Globus pallidus (tissue), 1 donor: ENCODE results near the gene POU6F2.
"Not testable (repeated sequence)": the region's sequence is repeated elsewhere in the genome, so short reads cannot be mapped to it uniquely, and the experiment has no call there.

Experiments
- DNase-seq: peaks from one replicate; pipeline ENCODE4 v3.0.0-alpha.2; 2015; ENCODE audit warnings: low spot score

POU6F2 gene

GRCh38 chr7:38992203-38992602 is 14.5 kb downstream of the POU6F2 start:
- no peak for DNase-seq

- DNase-seq: no peak
These were observed 23.9 kb downstream of the POU6F2 start for GRCh38 chr7:39001595-39001994.

GRCh38 chr7:39002755-39003154 is 25.0 kb downstream of the POU6F2 start:
- no peak for DNase-seq

- no peak for DNase-seq
These were observed 27.3 kb downstream of the POU6F2 start for GRCh38 chr7:39005036-39005435.

GRCh38 chr7:39005461-39005860 is 27.8 kb downstream of the POU6F2 start:
- DNase-seq: no peak

- not testable (repeated sequence) for DNase-seq
These were observed 35.6 kb downstream of the POU6F2 start for GRCh38 chr7:39013049-39013939.

- no peak for DNase-seq
These were observed 38.9 kb downstream of the POU6F2 start for GRCh38 chr7:39016609-39017008.

GRCh38 chr7:39017369-39017915 is 39.7 kb downstream of the POU6F2 start:
- DNase-seq: no peak

GRCh38 chr7:39022796-39023195 is 45.1 kb downstream of the POU6F2 start:
- DNase-seq: no peak

- DNase-seq: no peak
These were observed 49.8 kb downstream of the POU6F2 start for GRCh38 chr7:39027491-39027890.

- DNase-seq: no peak
These were observed 56.3 kb downstream of the POU6F2 start for GRCh38 chr7:39033885-39034624.

- no peak for DNase-seq
These were observed 57.4 kb downstream of the POU6F2 start for GRCh38 chr7:39035156-39035555.

- DNase-seq: peak; percentile 13
These were observed 58.2 kb downstream of the POU6F2 start for GRCh38 chr7:39035903-39036302.

GRCh38 chr7:39042670-39043069 is 65.0 kb downstream of the POU6F2 start:
- DNase-seq: no peak

- no peak for DNase-seq
These were observed 65.8 kb downstream of the POU6F2 start for GRCh38 chr7:39043531-39043930.

- no peak for DNase-seq
These were observed 66.8 kb downstream of the POU6F2 start for GRCh38 chr7:39044489-39044888.

- no peak for DNase-seq
These were observed 67.5 kb downstream of the POU6F2 start for GRCh38 chr7:39045231-39045630.

GRCh38 chr7:39051279-39051678 is 73.6 kb downstream of the POU6F2 start:
- no peak for DNase-seq

GRCh38 chr7:39051707-39052106 is 74.0 kb downstream of the POU6F2 start:
- DNase-seq: no peak

GRCh38 chr7:39054731-39055130 is 77.0 kb downstream of the POU6F2 start:
- no peak for DNase-seq

GRCh38 chr7:39056153-39056552 is 78.4 kb downstream of the POU6F2 start:
- DNase-seq: no peak

- DNase-seq: no peak
These were observed 85.1 kb downstream of the POU6F2 start for GRCh38 chr7:39062811-39063210.

- no peak for DNase-seq
These were observed 91.3 kb downstream of the POU6F2 start for GRCh38 chr7:39069031-39069430.
